Fibroblast of the aortic adventitia (primary cell): ENCODE data around the gene CREB3L2. TPM values are rescaled to one million over a fixed set of nuclear protein-coding genes. Genes with fewer than 3 reads are reported as not detected.

Source experiments
- DNase-seq: peaks from one replicate; pipeline ENCODE4 v3.0.0-alpha.2; 2010; ENCODE audit warnings: low read depth
- H3K4me3 ChIP-seq: 2 replicates; pipeline ENCODE4 v1.5.1; 2011; ENCODE audit warnings: low read depth, mild to moderate bottlenecking, control low read depth, low read length, moderate library complexity
- CTCF ChIP-seq: IDR thresholded peaks from 2 replicates; pipeline ENCODE4 v1.5.1; 2011; ENCODE audit warnings: mild to moderate bottlenecking, low read length, control low read depth, inconsistent platforms; ENCODE audit not compliant: insufficient read depth
- total RNA-seq: library from RNA; depleted of rRNA; stranded (reverse); fragments of >200 nt; gene quantifications from 2 replicates; pipeline ENCODE4 v1.2.3, GENCODE V29; 2012; ENCODE audit warnings: low replicate concordance

Gene CREB3L2
- total RNA-seq, 1 donor: 36.8 TPM

- H3K4me3 ChIP-seq: no peak overlapping the region
- DNase-seq: no peak
- no peak for TF ChIP-seq CTCF
These were observed 115.1 kb downstream of the CREB3L2 start for GRCh38 chr7:137886746-137887145.

- no peak overlapping the region for H3K4me3 ChIP-seq
- no peak for TF ChIP-seq CTCF
- no peak for DNase-seq
These were observed 115.6 kb downstream of the CREB3L2 start for GRCh38 chr7:137886281-137886680.

GRCh38 chr7:137885678-137886077, 116.2 kb downstream of the CREB3L2 start:
- H3K4me3 ChIP-seq: no peak overlapping the region
- TF ChIP-seq CTCF: no peak
- DNase-seq: no peak

GRCh38 chr7:137882806-137883205, 119.1 kb downstream of the CREB3L2 start:
- no peak overlapping the region for H3K4me3 ChIP-seq
- DNase-seq: peak; percentile 63
- no peak for TF ChIP-seq CTCF

- DNase-seq: peak; percentile 99
- no peak for TF ChIP-seq CTCF
These were observed 119.6 kb downstream of the CREB3L2 start for GRCh38 chr7:137882261-137882668.

GRCh38 chr7:137881607-137882260, 120.2 kb downstream of the CREB3L2 start:
- TF ChIP-seq CTCF: no peak
- DNase-seq: no peak
- H3K4me3 ChIP-seq: no peak overlapping the region

More at GRCh38 chr7:137882261-137882668, 119.6 kb downstream of the CREB3L2 start:
- peak overlapping the region; percentile 13 for H3K4me3 ChIP-seq

- DNase-seq: peak; percentile 90
- no peak overlapping the region for H3K4me3 ChIP-seq
- TF ChIP-seq CTCF: no peak
These were observed 121.5 kb downstream of the CREB3L2 start for GRCh38 chr7:137880432-137880831.
